Naive thymus-derived CD4-positive, alpha-beta T cell (primary cell): ENCODE data around the gene ELAC2. TPM values are rescaled to one million over a fixed set of nuclear protein-coding genes. Genes with fewer than 3 reads are reported as not detected.
A peak's percentile ranks its signal among the peaks of the same experiment; 100 is the strongest.

Experiments used
- ATAC-seq: fragments of 150-1000 bp; cut with Tn5 transposase; 2 replicates; pipeline ENCODE4 v1.10.0; 2021; ENCODE audit warnings: mild to moderate bottlenecking, moderate library complexity
- CTCF ChIA-PET: fragments of 350-600 bp; sonication (Branson Sonifier 250); formaldehyde crosslinking; loops from one replicate; lab custom pipeline; 2021; ENCODE audit warnings: antibody characterized with exemption; lab: Charles Lee
- POLR2A ChIA-PET: fragments of 350-600 bp; sonication (Branson Sonifier 250); formaldehyde crosslinking; loops from one replicate; lab custom pipeline; 2021; ENCODE audit warnings: antibody characterized with exemption, inconsistent platforms; lab: Charles Lee
- DNase-seq, 9 donors: peaks; one replicate each; pipeline versions ENCODE4 v3.0.0 to v3.0.0-alpha.2; 2020 to 2022; ENCODE audit warnings: mixed read lengths in 1 of 9
- H3K27ac ChIP-seq: one replicate; pipeline ENCODE4 v1.7.0; 2013; ENCODE audit warnings: mild to moderate bottlenecking, low read depth, low read length, moderate library complexity
- H3K27me3 ChIP-seq, 2 donors: one replicate each; pipeline ENCODE4 v1.7.0; 2013; ENCODE audit warnings: low read length in 2 of 2, mild to moderate bottlenecking in 2 of 2, moderate library complexity in 2 of 2; ENCODE audit not compliant: control insufficient read depth in 2 of 2, insufficient read depth in 2 of 2
- H3K36me3 ChIP-seq, 3 experiments: 1 replicate in 2 of 3; 2 replicates in 1 of 3; pipeline ENCODE4 v1.7.0; 2013; ENCODE audit warnings: low read length in 3 of 3, mild to moderate bottlenecking in 3 of 3, moderate library complexity in 1 of 3; ENCODE audit not compliant: insufficient read depth in 3 of 3, control insufficient read depth in 2 of 3
- H3K4me1 ChIP-seq, 2 donors: one replicate each; pipeline ENCODE4 v1.7.0; 2013; ENCODE audit warnings: low read length in 2 of 2, mild to moderate bottlenecking in 2 of 2, moderate library complexity in 1 of 2; ENCODE audit not compliant: control insufficient read depth in 2 of 2, insufficient read depth in 2 of 2
- H3K4me3 ChIP-seq: 2 replicates; pipeline ENCODE4 v1.7.0; 2013; ENCODE audit warnings: mild to moderate bottlenecking, low read length
- H3K9me3 ChIP-seq, 3 experiments: 1 replicate in 2 of 3; 2 replicates in 1 of 3; pipeline ENCODE4 v1.7.0; 2013; ENCODE audit warnings: low read length in 3 of 3; ENCODE audit not compliant: control insufficient read depth in 2 of 3
- H3K27ac Mint-ChIP-seq, 9 donors: one replicate each; pipeline ENCODE4 v1.8.0; 2020 to 2022; ENCODE audit warnings: mixed read lengths in 9 of 9, mild to moderate bottlenecking in 8 of 9, moderate library complexity in 5 of 9, inconsistent platforms in 2 of 9
- H3K27me3 Mint-ChIP-seq, 5 donors: one replicate each; pipeline ENCODE4 v1.8.0; 2021 to 2022; ENCODE audit warnings: mixed read lengths in 5 of 5, mild to moderate bottlenecking in 1 of 5
- H3K36me3 Mint-ChIP-seq, 5 donors: one replicate each; pipeline ENCODE4 v1.8.0; 2020 to 2022; ENCODE audit warnings: mixed read lengths in 5 of 5, mild to moderate bottlenecking in 3 of 5, inconsistent platforms in 1 of 5
- H3K4me1 Mint-ChIP-seq, 7 donors: one replicate each; pipeline ENCODE4 v1.8.0; 2020 to 2022; ENCODE audit warnings: mixed read lengths in 7 of 7, mild to moderate bottlenecking in 3 of 7, inconsistent platforms in 1 of 7
- H3K4me3 Mint-ChIP-seq, 10 donors: one replicate each; pipeline ENCODE4 v1.8.0; 2020 to 2022; ENCODE audit warnings: mild to moderate bottlenecking in 10 of 10, mixed read lengths in 10 of 10, moderate library complexity in 6 of 10, inconsistent platforms in 2 of 10
- H3K9me3 Mint-ChIP-seq, 11 donors: one replicate each; pipeline ENCODE4 v1.8.0; 2020 to 2022; ENCODE audit warnings: mixed read lengths in 11 of 11, mild to moderate bottlenecking in 4 of 11, inconsistent platforms in 1 of 11, moderate library complexity in 1 of 11
- intact Hi-C, 2 donors: fragments of 100-400 bp; cut with micrococcal nuclease; formaldehyde crosslinking; loops; one replicate each; pipeline ENCODE4 v1.15.1; 2023
- polyA plus RNA-seq, 2 donors: library from polyadenylated mRNA; unstranded; fragments of 300-500 nt; fragmentation: Illumina TruSeq; gene quantifications; one replicate each; pipeline ENCODE4 v1.2.3, GENCODE V29; 2021
- total RNA-seq, 6 experiments: library from RNA in 5 of 6; stranded (reverse) in 5 of 6; gene quantifications; 1 replicate in 5 of 6; 2 replicates in 1 of 6; pipeline ENCODE4 v1.2.3 and lab custom pipeline; 2021 to 2026

Gene ELAC2
- total and polyA plus RNA-seq, 7 experiments from 2014 or later: 43.4 to 79.3 (median 75.3) TPM

GRCh38 chr17:12987120-12987519 is 30.7 kb downstream of the ELAC2 start:
- Histone ChIP-seq H3K27ac (no peak overlapping the region), H3K4me3 (no peak overlapping the region), H3K4me1 (peaks cover 0 to 7% of the 10 kb centered on the region in 2 donors), H3K27me3 (no peaks in the 10 kb centered on the region), H3K9me3 (peaks cover 0 to 9% (median 0%) of the 10 kb centered on the region in 3 experiments), H3K36me3 (peaks cover 0 to 25% (median 3%) of the 10 kb centered on the region in 3 experiments)
- peaks cover 0 to 8% (median 3%) of the 10 kb centered on the region in 11 donors for H3K9me3 Mint-ChIP-seq
- H3K4me1 Mint-ChIP-seq: peaks cover 0 to 6% (median 0%) of the 10 kb centered on the region in 7 donors
- no peak for DNase-seq
- no peak overlapping the region for H3K4me3 Mint-ChIP-seq
- H3K27me3 Mint-ChIP-seq: peaks cover 0 to 1% (median 0%) of the 10 kb centered on the region in 5 donors
- H3K27ac Mint-ChIP-seq: peak overlapping the region in 1 of 9 donors; percentile 31
- intact Hi-C loops: no loop called here
- peaks cover 5 to 26% (median 23%) of the 10 kb centered on the region in 5 donors for H3K36me3 Mint-ChIP-seq
- CTCF ChIA-PET: interaction anchor here (1.6 kb wide), 1 partner anchor 16 kb away, joined by 3 read pairs; no protein-coding TSS in a partner anchor
- ATAC-seq: no peak
- POLR2A ChIA-PET: no interaction called here

GRCh38 chr17:12985431-12986293 is 32.2 kb downstream of the ELAC2 start:
- POLR2A ChIA-PET: no interaction called here
- Mint-ChIP-seq H3K4me1 (peaks cover 0 to 8% (median 0%) of the 10 kb centered on the region in 7 donors), H3K36me3 (peaks cover 0 to 11% (median 9%) of the 10 kb centered on the region in 5 donors), H3K9me3 (peaks cover 0 to 8% (median 3%) of the 10 kb centered on the region in 11 donors), H3K27me3 (peaks cover 0 to 4% (median 0%) of the 10 kb centered on the region in 5 donors), H3K4me3 (no peak overlapping the region), H3K27ac (no peak overlapping the region)
- Histone ChIP-seq H3K27me3 (no peaks in the 10 kb centered on the region), H3K4me1 (peaks cover 0 to 10% of the 10 kb centered on the region in 2 donors), H3K4me3 (no peak overlapping the region), H3K27ac (no peak overlapping the region), H3K9me3 (peaks cover 0 to 9% (median 0%) of the 10 kb centered on the region in 3 experiments), H3K36me3 (peaks cover 0 to 11% (median 0%) of the 10 kb centered on the region in 3 experiments)
- intact Hi-C loops: no loop called here
- DNase-seq (no peak), ATAC-seq (no peak)
- CTCF ChIA-PET: interaction anchor here (0.7 to 1.6 kb wide), 2 partner anchors 17 to 22 kb away, joined by 3 to 4 read pairs; no protein-coding TSS in a partner anchor

GRCh38 chr17:12983991-12984884 is 33.6 kb downstream of the ELAC2 start:
- H3K9me3 Mint-ChIP-seq: peaks cover 0 to 3% (median 0%) of the 10 kb centered on the region in 11 donors
- DNase-seq (no peak), ATAC-seq (no peak)
- Histone ChIP-seq H3K4me1 (peaks cover 0 to 10% of the 10 kb centered on the region in 2 donors), H3K27me3 (no peaks in the 10 kb centered on the region), H3K4me3 (no peak overlapping the region), H3K27ac (no peak overlapping the region), H3K9me3 (no peaks in the 10 kb centered on the region), H3K36me3 (no peaks in the 10 kb centered on the region)
- H3K27ac Mint-ChIP-seq: no peak overlapping the region
- H3K4me3 Mint-ChIP-seq: no peak overlapping the region
- POLR2A ChIA-PET: no interaction called here
- CTCF ChIA-PET: no interaction called here
- H3K36me3 Mint-ChIP-seq: no peaks in the 10 kb centered on the region
- H3K4me1 Mint-ChIP-seq: peaks cover 0 to 8% (median 0%) of the 10 kb centered on the region in 7 donors
- intact Hi-C loops: no loop called here
- H3K27me3 Mint-ChIP-seq: peaks cover 0 to 4% (median 0%) of the 10 kb centered on the region in 5 donors

GRCh38 chr17:12982224-12982623 is 35.6 kb downstream of the ELAC2 start:
- H3K4me3 Mint-ChIP-seq: no peak overlapping the region

GRCh38 chr17:12979826-12980500 is 37.9 kb downstream of the ELAC2 start:
- Histone ChIP-seq H3K36me3 (no peaks in the 10 kb centered on the region), H3K9me3 (no peaks in the 10 kb centered on the region), H3K4me3 (no peak overlapping the region), H3K4me1 (peaks cover 0 to 10% of the 10 kb centered on the region in 2 donors), H3K27ac (no peak overlapping the region), H3K27me3 (peaks cover 0 to 3% of the 10 kb centered on the region in 2 donors)
- CTCF ChIA-PET: no interaction called here
- peaks cover 3 to 30% (median 16%) of the 10 kb centered on the region in 5 donors for H3K27me3 Mint-ChIP-seq
- H3K9me3 Mint-ChIP-seq: peaks cover 0 to 3% (median 0%) of the 10 kb centered on the region in 11 donors
- no peak for DNase-seq
- intact Hi-C loops: no loop called here
- no peaks in the 10 kb centered on the region for H3K36me3 Mint-ChIP-seq
- no peak for ATAC-seq
- H3K4me3 Mint-ChIP-seq: no peak overlapping the region
- peaks cover 0 to 8% (median 0%) of the 10 kb centered on the region in 7 donors for H3K4me1 Mint-ChIP-seq
- POLR2A ChIA-PET: no interaction called here
- H3K27ac Mint-ChIP-seq: no peak overlapping the region

More at GRCh38 chr17:12982224-12982623, 35.6 kb downstream of the ELAC2 start:
- no peaks in the 10 kb centered on the region for H3K36me3 Mint-ChIP-seq
- H3K4me1 Mint-ChIP-seq: peaks cover 0 to 8% (median 0%) of the 10 kb centered on the region in 7 donors
- Histone ChIP-seq H3K9me3 (no peaks in the 10 kb centered on the region), H3K4me3 (no peak overlapping the region), H3K27me3 (no peaks in the 10 kb centered on the region), H3K27ac (no peak overlapping the region), H3K4me1 (peaks cover 0 to 10% of the 10 kb centered on the region in 2 donors), H3K36me3 (no peaks in the 10 kb centered on the region)
- peaks cover 0 to 16% (median 10%) of the 10 kb centered on the region in 5 donors for H3K27me3 Mint-ChIP-seq
- POLR2A ChIA-PET: no interaction called here
- ATAC-seq (peak; percentile 63), DNase-seq (no peak)
- intact Hi-C loops: no loop called here
- H3K9me3 Mint-ChIP-seq: peaks cover 0 to 2% (median 0%) of the 10 kb centered on the region in 11 donors
- CTCF ChIA-PET: no interaction called here
- H3K27ac Mint-ChIP-seq: no peak overlapping the region

GRCh38 chr17:12979246-12979645 is 38.6 kb downstream of the ELAC2 start:
- H3K4me3 Mint-ChIP-seq: no peak overlapping the region
- H3K36me3 Mint-ChIP-seq: no peaks in the 10 kb centered on the region
- H3K27me3 Mint-ChIP-seq: peaks cover 7 to 37% (median 19%) of the 10 kb centered on the region in 5 donors
- intact Hi-C loops: no loop called here
- H3K9me3 ChIP-seq: no peaks in the 10 kb centered on the region
- DNase-seq: no peak
- CTCF ChIA-PET: no interaction called here
- POLR2A ChIA-PET: no interaction called here
- peaks cover 0 to 11% (median 3%) of the 10 kb centered on the region in 7 donors for H3K4me1 Mint-ChIP-seq
- no peak for ATAC-seq
- H3K36me3 ChIP-seq: no peaks in the 10 kb centered on the region
- peaks cover 0 to 2% (median 0%) of the 10 kb centered on the region in 11 donors for H3K9me3 Mint-ChIP-seq
- H3K27me3 ChIP-seq: peaks cover 0 to 3% of the 10 kb centered on the region in 2 donors
- H3K4me1 ChIP-seq: peaks cover 0 to 10% of the 10 kb centered on the region in 2 donors
- H3K27ac Mint-ChIP-seq: no peak overlapping the region
- no peak overlapping the region for H3K4me3 ChIP-seq
- no peak overlapping the region for H3K27ac ChIP-seq
